ENCODE results near the gene SCG3.

Gene SCG3

DNA sequence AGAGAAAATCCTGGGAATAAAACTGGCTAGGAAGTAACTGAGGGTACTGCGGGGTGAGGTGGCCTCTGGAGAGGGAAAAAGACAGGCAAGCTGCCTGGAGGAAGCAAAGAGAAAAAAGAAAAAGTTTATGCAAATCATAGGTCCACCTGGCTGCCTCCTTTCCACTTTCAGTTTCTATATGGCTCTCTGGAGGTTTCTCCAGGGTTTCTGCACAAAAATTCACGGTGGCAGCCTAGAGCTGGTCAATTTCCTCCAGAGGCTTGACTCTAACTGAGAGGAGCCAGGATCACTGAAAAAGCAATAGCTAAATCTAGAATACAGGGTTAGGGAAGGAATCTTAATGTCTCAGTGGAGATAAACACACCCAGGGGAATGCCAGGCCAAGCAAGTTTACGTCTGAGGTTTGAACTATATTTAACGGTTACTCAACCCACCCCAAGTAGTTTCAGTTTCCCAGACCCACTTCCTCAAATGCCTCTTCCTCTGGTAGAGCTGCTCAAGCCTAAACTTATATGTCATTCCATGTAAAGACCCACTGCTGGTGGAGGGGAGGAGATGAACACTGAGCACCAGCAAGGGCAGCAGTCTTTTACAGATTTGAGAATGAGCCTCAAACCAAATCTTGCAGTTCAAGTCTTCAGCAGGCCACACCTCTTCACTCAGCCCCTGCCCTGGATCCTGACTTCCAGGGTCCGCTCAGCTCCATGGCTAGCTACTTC, 50.4 kb downstream of the SCG3 start:
- DNase-seq: no peak

DNA sequence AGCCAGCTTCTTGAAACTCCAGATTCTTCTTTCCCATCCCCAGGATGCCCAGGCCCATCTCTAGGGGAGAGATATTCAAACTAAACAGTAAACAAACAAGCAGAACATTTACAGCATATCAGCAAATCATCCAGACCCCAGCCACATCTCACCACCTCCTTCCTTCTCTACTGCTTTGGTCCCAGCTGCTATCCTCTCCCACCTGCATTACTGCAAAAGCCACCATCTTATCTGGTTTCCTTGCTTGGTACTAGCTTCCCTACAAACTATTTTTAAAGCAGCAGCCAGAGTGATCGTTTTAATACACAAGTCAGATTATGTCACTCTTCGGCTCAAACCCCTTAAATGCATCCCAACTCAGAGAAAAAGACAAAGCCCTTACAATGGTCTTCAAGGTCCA, 51.3 kb downstream of the SCG3 start:
- DNase-seq: no peak

DNA sequence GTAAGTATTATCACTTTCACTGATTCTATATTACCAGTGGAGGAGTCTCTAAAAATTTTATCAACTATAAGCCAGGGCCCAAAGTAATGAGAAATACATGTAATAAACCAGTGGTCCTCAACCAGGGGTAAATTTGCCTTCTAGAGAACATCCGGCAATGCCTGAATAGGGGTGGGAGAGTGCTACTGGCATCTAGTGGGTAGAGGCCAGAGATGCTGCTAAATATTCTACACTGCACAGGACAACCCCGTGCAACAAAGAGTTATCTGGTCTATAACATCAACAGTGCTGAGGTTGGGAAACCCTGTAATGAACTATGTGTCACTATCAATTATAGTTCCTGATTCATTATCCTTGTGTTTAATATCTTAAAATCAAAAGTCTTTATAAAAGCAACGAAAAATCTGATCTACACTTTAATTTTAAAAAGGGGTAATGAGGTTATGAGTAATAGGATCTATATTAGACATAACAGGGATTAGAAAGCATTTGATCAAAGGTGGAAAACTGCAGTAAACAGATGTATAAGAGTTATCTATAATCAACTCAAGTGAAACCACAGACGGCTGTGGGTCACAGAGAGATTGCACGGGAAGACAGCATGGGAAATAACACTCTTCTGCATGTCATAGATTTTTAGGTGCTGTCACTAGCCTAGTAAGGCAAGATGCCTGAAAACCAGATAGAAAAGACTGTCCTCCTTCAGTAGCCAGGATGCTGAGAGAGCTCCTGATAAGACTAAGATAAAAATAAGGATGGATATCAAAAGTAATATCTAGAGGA, 54.1 kb downstream of the SCG3 start:
- no peak for DNase-seq

DNA sequence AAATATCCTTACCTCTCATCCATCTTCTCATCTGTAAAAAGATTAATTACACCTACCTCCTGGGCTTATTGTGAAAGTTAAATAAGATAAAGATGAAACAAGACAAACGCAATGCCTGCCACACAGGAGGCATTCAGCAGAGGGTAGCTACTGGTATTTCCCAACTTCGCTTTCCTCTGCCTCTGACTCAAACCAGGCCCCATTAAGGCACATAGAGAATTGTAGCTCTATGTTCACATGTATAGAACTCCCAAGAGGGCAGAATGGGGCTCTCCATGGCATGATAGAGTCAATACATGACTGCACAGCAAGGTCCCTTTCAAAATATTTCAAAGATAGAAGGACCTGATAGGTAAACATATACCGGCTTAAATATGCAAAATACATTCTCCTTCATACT, 54.8 kb downstream of the SCG3 start:
- DNase-seq: no peak

DNA sequence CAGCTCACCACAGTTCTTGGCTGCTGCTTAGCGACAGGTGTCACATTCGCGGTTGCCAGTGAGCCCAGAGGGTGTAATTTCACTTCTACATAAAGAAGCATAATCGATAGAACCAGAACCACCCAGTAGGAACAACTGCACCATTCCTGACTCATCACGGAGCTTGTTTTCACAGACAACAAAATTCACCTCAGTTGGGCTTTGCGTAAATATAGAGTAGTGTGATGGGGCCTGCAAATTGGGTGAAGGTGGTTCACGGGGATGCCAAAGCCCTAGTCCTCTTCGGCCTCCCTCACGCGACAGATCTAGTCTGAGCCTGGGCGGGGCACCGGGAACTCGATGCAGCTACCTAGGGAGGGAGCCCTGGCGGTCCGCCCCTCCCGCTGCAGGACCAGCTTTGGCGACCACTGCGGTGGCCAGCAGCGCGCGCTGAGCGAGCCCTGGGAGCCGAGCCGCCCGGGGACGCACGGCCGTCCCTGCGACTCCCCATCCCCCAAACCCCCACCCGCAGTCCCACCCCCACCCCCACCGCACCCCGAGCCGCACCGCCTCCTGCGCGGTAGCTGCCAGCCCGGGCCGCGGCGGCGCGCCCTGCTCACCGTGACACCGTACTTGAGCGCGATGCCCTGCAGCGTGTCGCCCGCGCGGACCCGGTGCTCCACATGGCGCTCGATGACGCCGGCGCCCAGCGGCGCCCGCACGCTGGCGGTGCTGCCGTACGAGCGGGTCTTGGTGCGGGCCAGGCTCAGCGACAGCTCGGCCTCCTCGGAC, 55.6 kb downstream of the SCG3 start:
- peak; percentile 32 for DNase-seq

DNA sequence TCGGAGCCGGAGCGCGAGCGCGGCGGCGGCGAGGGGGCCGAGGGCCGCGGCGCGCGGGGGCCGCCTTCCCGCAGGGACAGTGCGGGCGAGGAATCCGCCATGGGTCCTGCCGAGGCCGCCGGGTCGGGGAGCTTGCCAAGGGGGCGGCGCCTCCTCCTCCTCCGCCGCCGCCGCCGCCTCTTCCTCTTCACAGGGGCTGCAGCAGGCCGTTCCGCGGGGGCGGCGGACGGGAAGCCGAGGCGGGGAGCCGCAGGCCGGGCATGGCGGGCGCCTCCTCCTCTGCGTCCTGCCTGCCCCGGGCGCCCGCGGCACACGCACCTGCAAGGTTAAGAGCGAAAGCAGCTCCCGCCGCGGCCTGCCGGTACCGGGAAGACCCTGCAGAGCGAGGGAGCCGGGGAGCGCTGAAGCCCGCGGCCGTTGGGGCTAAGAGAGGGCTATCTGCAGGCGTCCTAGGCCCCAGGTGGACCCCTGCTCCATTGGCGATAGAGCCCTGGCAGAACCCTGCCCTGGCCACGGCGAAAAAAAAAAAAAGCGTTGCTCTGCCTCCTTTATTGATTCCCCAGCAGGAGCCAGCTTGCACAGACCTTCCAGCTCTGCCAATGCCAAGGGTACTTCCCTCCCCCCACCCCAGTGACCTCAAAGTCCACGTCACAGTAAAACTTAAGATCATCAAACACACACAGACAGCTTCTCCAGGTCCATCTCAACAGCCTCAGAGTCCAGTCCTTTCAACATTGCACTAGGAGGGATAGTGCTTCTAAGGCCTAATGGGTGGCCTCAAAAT, 56.4 kb downstream of the SCG3 start, which contains the start of gene LYSMD2:
LYSMD2 (minus strand) TSS at position 134 of the 784 bp plus-strand sequence; CDS start at position 101, 33 bp downstream.
- DNase-seq: peak; percentile 38

DNA sequence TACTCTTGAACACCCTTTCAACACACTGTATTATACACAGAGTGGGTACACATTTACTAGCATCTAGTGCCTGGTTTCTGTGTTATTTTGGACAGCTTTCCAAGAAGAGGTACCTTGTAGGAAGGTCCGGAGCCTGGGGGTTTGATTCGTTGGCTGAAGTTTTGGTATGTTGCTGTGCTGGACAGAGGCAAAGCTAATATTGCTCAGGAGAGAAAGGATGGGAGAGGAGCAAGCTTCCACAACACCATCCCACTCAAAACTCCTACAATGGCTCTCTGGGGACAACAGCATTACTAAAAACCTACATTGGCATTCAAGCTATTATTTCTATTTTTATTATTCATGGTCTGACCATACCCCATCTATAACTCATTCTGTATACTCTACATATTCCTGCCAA, 57.2 kb downstream of the SCG3 start:
- DNase-seq: no peak

DNA sequence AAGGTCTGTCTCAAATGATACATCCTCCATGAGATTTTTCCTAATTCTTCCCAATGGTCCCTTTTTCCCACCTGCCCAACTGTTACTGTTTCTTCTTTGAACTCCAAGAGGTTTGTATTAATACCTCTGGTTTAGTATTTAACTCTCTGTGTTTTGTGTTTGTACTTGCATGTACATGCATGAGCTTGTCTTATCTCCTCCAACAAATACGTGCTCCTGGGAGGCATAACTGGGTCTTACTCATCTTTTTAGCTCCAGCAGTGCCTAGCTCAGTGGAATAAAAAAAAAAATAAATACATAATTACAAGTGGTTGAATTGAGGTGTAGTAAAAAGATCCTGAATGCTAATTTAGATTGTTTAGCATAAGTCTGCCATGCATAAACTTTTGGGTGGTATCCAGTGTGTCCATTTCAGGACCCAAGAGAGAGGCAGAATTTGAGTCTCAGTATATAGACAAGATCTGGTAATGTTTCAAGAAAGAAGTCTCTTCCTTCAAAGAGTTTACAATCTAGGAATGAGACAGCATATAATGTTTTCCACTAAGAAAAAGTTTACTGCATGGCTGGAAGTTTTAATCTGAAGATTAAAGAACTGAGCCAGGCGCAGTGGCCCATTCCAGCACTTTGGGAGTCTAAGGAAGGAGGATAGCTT, 57.9 kb downstream of the SCG3 start:
- DNase-seq: no peak

DNA sequence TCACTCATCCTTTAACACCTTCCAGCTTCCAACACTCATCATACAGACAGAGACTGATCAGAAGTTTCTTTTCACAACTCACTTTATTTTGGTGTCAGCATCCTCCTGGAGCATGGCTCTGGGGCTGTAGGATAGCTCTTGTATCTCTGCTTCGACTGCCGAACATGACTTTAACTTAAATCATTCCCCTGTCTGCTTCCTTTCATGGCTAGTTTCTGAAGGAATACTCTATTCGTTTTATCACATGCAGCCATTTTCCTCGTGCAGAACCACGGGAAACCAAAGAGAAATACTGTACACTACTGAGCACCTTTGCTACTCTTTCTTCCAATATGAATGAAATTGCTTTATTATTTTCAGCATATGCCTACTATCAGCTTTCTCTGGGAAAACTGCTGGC, 68.0 kb downstream of the SCG3 start:
- DNase-seq: no peak

DNA sequence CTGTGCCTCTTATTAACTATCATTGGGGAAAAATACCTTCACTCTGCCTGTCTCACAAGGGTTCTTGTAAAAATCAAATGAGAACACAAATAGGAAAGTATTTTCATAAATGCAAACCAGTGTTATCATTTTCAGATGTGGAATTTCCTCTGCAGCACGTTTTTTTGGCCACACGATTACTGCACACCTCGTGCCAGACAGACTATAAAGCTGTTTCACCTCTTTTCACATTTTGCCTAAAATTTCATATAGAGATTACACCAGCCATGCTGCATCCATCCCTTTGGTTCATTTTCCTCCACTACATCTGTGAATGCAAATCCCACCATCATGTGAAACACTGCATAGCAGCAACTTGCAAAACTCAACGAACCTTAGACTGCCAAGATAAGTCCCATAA, 68.9 kb downstream of the SCG3 start:
- DNase-seq: no peak

DNA sequence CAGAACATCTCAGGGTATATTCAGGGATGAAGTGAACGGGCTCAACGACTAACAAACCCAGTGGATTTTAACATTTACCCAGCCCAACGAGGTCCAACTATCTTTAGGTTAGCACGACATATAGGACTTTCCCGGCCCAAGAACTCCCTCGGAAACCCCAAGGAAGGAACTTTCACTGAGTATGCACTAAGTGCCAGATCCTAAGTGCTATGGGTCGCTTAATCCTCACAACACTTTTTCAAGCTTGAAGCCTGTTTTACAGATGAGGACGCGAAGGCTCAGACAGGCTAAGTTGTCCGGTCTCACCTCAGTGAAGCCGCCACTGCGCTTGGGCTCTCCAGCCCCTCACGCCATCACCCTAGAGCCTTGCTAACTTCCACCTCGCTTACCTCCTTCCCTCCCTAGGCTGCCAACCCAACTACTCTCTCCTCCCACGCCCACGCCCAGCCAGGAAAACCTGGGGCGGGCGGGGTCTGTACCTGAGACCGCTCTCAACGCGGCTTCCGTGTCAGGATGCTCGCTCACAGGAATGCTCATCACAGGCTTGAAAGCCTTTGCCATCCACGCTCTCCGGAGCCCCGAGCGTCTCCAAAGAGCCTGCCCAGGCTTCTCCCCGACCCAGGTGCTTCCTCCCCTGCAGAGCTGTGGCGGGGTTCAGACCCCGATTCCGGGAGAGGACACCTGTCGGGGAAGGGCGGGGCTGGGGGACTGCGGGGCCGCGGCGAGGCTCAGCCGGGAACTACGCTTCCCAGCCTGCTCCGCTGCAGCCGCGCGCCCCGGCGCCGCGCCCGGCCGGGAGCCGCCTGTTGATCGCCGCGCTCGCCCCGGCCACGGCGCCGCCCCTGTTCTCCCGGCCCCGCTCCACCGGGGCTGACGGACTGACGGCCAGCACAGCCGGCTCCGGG, 69.7 kb downstream of the SCG3 start, which contains the start of gene TMOD2:
TMOD2 (plus strand) TSS at position 806 of the 905 bp plus-strand sequence. CDS start 14,845 bp downstream, outside the sequence.
- DNase-seq: peak; percentile 21

DNA sequence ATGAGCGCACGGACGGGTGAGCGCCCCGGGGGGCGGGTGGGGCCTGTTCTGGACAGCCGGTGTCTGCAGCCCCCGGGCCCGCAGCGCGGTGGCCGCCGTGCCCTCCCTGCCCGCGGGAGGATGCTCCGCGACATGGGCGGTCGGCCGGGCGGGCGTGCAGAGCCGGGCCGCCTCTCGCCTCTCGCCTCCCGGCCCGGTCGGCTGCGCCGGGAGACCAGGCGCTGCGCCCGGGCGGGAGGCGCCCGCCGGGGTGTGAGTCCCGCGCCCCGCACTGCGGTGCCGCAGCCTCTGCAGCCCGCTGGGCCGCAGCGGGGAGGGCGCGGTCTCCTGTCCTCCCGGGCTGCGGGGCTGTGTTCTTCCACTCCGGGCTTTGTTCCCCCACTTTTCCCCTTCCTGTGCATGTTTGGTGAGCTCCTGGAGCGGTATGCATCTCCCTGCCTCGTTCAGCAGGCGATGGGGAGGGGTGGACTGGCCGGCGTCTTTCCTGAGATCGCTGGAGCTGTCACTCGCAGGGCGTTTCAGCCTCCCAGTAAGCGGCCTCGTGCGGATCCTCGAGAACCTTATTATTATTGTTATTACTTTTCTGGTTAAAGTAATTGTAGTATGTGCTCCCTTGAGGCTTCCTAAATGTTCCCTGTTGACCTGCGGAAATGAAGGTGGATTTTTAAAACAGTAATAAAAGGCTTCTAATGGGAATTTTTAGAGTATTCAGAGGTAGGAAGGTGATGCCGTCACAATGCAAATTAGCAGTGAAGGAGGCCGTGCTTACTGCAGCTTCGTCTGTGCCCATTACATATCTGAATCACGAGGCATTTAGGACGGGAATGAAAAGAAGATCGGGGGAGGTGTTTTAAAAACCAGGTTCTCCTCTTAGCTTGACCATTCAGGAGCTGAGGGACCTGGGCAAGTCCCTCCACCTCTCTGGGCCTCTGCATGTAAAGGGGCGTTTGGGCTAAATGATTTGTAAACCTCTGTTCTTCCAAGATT, 70.7 kb downstream of the SCG3 start:
- no peak for DNase-seq

DNA sequence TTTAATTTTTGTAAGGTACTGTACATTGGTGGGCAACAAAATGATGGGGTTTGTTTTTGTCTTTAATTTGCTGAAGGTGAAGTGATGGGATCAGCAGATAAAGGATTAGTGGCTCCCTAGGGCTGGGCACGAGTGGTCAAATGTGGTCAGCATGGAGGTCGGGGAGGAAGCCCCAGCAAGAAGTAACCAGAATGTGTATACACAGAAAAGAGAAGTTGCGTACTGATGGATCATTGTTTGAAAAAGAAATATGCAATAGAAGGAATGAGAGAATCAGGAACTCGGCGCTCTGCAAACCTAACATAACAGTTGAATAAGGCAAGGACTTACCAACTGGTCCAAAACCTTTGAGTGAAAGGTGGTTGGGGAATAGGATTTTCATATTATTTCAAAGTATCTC, 71.6 kb downstream of the SCG3 start:
- DNase-seq: no peak

DNA sequence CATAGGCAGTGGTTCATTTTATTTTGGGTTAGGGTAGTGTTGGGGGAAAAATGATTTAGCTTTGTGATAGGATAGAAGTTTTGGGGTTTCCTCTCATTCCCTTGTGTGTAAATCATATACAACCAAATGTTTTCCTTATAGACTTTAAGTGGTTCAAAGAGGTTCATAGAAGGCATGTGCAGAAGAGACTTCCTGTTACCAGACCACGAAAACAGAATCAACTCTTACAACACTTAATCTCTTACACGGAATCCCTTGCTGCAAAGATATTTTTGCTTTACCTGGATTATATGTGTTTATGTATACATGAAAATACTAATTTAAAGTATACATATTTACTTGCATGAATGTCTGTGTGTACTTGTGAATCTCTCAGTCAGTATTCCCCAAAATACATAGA, 73.0 kb downstream of the SCG3 start:
- DNase-seq: no peak

DNA sequence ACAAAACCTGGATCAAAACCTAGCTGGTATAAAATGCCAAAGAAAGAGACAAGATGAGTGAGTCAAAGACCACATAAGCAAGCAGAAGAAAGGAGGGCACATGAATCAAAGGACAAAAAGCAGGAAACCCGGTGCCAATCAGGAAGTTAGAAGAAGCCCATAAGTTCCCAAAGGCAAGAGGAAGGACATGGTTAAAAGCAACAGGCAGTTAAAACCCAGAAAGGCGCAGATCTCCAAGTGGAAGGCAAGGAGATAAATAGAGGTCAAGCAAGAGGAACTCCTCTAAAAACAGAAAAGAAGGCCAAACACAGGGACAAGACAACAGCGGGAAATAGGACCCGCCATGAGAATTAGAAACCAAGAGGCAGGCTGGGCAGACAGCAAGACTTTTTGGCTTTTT, 74.5 kb downstream of the SCG3 start:
- DNase-seq: no peak

DNA sequence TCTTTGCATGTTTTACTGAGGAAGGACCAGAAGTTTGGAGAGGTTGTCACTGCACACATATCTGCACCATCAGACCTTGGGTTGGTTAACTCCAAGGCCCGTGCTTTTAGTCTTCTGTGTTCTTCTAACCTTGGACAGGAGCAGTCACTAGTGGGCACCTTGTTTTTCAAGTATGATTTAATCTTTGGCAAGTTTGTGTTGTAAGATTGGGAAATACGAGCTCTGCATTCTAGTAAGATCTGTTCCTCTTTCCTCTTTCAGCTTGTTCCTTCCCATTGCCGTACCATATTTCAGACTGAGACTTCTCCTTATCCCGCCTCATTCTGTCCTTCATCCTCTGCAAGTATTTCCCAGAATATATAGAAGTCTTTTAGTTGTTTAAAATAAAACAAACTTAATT, 75.2 kb downstream of the SCG3 start:
- no peak for DNase-seq

DNA sequence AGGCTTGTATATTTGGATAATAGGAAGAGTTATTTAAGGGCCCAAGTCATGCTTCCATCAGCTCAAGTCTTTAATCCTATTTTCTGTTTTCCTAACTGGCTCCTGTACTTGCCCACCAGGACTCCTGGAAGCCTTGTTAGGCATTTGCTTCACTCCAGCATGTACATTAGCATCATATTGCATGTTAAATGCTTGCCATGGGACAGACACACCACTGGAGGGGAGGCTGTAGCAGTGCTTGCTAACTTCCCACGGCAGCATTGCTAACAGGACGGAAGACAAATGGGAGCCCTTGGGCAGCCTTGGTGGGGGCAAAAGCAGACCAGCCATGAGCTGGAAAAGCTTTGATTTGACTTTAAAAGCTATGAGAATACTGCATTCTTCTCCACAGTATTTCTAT, 76.1 kb downstream of the SCG3 start:
- DNase-seq: no peak

DNA sequence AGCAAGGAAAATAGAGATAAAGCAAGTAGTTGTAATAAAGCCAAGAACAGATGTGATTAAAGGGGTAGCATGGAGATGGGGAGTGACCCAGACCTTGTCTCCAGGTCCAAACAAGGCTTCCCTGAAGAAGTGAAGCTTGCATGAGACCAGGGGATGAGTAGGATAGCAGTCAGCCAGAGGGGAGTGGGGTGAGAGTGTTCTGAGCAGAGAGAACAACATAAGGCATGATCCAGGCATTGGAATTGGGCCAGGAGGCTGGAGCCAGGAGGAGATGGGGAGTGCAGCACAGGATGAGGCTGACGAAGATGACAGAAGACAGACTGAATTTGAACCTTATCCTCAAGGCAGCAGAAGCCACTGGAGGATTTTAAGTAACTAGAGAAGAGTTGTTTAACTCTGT, 77.3 kb downstream of the SCG3 start:
- DNase-seq: no peak

DNA sequence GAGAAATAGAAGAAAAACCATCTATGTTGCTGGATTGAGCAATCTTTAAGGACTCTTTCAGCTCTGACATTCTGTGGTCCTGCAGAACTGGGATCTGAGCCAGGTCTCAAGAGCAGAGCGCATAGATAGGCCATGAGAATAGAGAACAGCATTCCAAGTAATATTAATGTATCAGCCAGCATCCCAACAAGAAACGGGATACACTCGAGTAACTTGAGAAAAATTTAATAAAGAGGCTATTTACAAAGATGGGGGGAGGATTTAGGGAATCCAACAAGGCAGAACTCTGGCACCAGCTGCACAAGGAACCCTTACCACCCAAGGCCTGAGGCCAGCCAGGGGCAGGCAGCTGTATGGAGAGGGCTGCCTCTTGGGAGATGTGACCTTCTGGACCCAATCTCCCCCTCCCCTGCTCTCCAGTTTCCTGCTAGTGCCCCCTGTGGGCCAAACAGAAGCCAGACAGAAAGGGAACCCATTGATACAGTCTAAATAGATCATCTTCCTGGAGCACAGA, 78.3 kb downstream of the SCG3 start:
- no peak for DNase-seq
